AG04450 (cell line): ENCODE results near the gene EYA3. TPM values are rescaled to one million over a fixed set of nuclear protein-coding genes. Genes with fewer than 3 reads are reported as not detected.

ENCODE experiments used
- CTCF ChIA-PET: fragments of 300-600, 350-600 bp; formaldehyde crosslinking; extraction: SDS; loops from one replicate; lab custom pipeline; 2022; ENCODE audit warnings: antibody characterized with exemption, inconsistent platforms; lab: Charles Lee
- POLR2A ChIA-PET: fragments of 350-600 bp; formaldehyde crosslinking; extraction: SDS; loops from one replicate; lab custom pipeline; 2021; ENCODE audit warnings: antibody characterized with exemption, inconsistent platforms; lab: Yijun Ruan, JAX
- DNase-seq: peaks from one replicate; pipeline ENCODE4 v3.0.0-alpha.2; 2011; ENCODE audit warnings: low read depth, low spot score
- H3K27ac ChIP-seq: one replicate; pipeline ENCODE4 v1.5.1; 2012; ENCODE audit warnings: low read depth, low read length, control low read depth
- H3K27me3 ChIP-seq: one replicate; pipeline ENCODE4 v1.6.0; 2012; ENCODE audit warnings: low read length; ENCODE audit not compliant: control insufficient read depth, insufficient read depth
- H3K4me3 ChIP-seq: 2 replicates; pipeline ENCODE4 v1.5.1; 2011; ENCODE audit warnings: mild to moderate bottlenecking, low read depth, low read length, control low read depth
- H3K9me3 ChIP-seq: 2 replicates; pipeline ENCODE4 v1.5.1; 2012; ENCODE audit warnings: low read length; ENCODE audit not compliant: control insufficient read depth, insufficient read depth
- CTCF ChIP-seq: IDR thresholded peaks from 2 replicates; pipeline ENCODE4 v1.5.1; 2011; ENCODE audit warnings: low read depth, low read length, control low read depth, inconsistent platforms
- polyA plus RNA-seq: library from polyadenylated mRNA; depleted of rRNA; stranded (reverse); fragments of >200 nt; gene quantifications from 2 replicates; pipeline ENCODE4 v1.2.3, GENCODE V29; 2011

The EYA3 gene
- polyA plus RNA-seq, 1 experiment, result 17.0 TPM

- Histone ChIP-seq H3K9me3 (no peaks in the 10 kb centered on the region; the same call in 1 of the 2 replicates), H3K27me3 (no peaks in the 10 kb centered on the region), H3K27ac (no peak overlapping the region), H3K4me3 (no peak overlapping the region)
- DNase-seq, result no peak
- POLR2A ChIA-PET, result interaction anchor here (1.0 kb wide), 1 partner anchor 17 kb away, joined by 3 read pairs; no protein-coding TSS in a partner anchor
- CTCF ChIA-PET, result interaction anchor here (0.8 to 2.5 kb wide), 3 partner anchors 8 to 246 kb away, joined by 4 to 11 read pairs (median 11); no protein-coding TSS in a partner anchor
- no peak for TF ChIP-seq CTCF
Observed at GRCh38 chr1:27971674-27972073, 116.7 kb downstream of the EYA3 start.

- Histone ChIP-seq H3K27me3 (no peaks in the 10 kb centered on the region), H3K9me3 (no peaks in the 10 kb centered on the region; the same call in 1 of the 2 replicates), H3K27ac (peak overlapping the region; percentile 70), H3K4me3 (no peak overlapping the region)
- POLR2A ChIA-PET, result no interaction called here
- CTCF ChIA-PET, result interaction anchor here (0.7 to 2.5 kb wide), 2 partner anchors 10 to 113 kb away, joined by 3 to 11 read pairs; no protein-coding TSS in a partner anchor
- no peak for TF ChIP-seq CTCF
- DNase-seq, result peak; percentile 54
Observed at GRCh38 chr1:27970401-27970800, 118.0 kb downstream of the EYA3 start.

GRCh38 chr1:27968692-27969091 lies 119.7 kb downstream of the EYA3 start:
- POLR2A ChIA-PET, result interaction anchor here (0.6 kb wide), 1 partner anchor 572 kb away, joined by 3 read pairs; no protein-coding TSS in a partner anchor
- CTCF ChIA-PET, result interaction anchor here (0.7 kb wide), 1 partner anchor 11 kb away, joined by 4 read pairs; no protein-coding TSS in a partner anchor
- no peak for TF ChIP-seq CTCF
- no peaks in the 10 kb centered on the region; the same call in 1 of the 2 replicates for H3K9me3 ChIP-seq
- no peaks in the 10 kb centered on the region for H3K27me3 ChIP-seq
- DNase-seq, result peak; percentile 46
- H3K4me3 ChIP-seq, result no peak overlapping the region
- H3K27ac ChIP-seq, result peak overlapping the region; percentile 31

- no peak for TF ChIP-seq CTCF
- Histone ChIP-seq H3K27me3 (no peaks in the 10 kb centered on the region), H3K27ac (no peak overlapping the region), H3K9me3 (no peaks in the 10 kb centered on the region; the same call in 1 of the 2 replicates), H3K4me3 (no peak overlapping the region)
- ChIA-PET POLR2A (interaction anchor here (0.6 kb wide), 2 partner anchors 79 to 572 kb away, joined by 3 to 4 read pairs; no protein-coding TSS in a partner anchor), CTCF (no interaction called here)
- no peak for DNase-seq
Observed at GRCh38 chr1:27967884-27968466, 120.4 kb downstream of the EYA3 start.
